Brain microvascular endothelial cell (primary cell): ENCODE measurements around the gene PHF1.

ENCODE experiments used
- DNase-seq: peaks from one replicate; pipeline ENCODE4 v3.0.0-alpha.2; 2020
- H3K27ac ChIP-seq: fragments of 250-450 bp; sonication (Bioruptor Pico); 2 replicates; pipeline ENCODE4 v1.5.1; 2020; ENCODE audit warnings: mild to moderate bottlenecking, moderate library complexity
- H3K27me3 ChIP-seq: fragments of 250-450 bp; sonication (Bioruptor Pico); replicated peaks from 2 replicates; pipeline ENCODE4 v1.5.1; 2020; ENCODE audit warnings: mild to moderate bottlenecking
- H3K36me3 ChIP-seq: fragments of 250-450 bp; sonication (Bioruptor Pico); replicated peaks from 2 replicates; pipeline ENCODE4 v1.5.1; 2020; ENCODE audit warnings: mild to moderate bottlenecking
- H3K4me3 ChIP-seq: 2 replicates; pipeline ENCODE4 v1.5.1; 2011; ENCODE audit warnings: low read depth, mild to moderate bottlenecking, control low read depth, low read length, moderate library complexity
- CTCF ChIP-seq: IDR thresholded peaks from 2 replicates; pipeline ENCODE4 v1.5.1; 2011; ENCODE audit warnings: low read depth, mild to moderate bottlenecking, moderate library complexity, low read length, control low read depth, inconsistent platforms; ENCODE audit errors: missing control alignments
- in situ Hi-C: cut with HindIII; loops from 2 replicates; pipeline ENCODE4 v1.10.0; 2017; ENCODE audit warnings: low sequenced_read_pairs, low pct_ligation_motif_present

Gene PHF1

DNA sequence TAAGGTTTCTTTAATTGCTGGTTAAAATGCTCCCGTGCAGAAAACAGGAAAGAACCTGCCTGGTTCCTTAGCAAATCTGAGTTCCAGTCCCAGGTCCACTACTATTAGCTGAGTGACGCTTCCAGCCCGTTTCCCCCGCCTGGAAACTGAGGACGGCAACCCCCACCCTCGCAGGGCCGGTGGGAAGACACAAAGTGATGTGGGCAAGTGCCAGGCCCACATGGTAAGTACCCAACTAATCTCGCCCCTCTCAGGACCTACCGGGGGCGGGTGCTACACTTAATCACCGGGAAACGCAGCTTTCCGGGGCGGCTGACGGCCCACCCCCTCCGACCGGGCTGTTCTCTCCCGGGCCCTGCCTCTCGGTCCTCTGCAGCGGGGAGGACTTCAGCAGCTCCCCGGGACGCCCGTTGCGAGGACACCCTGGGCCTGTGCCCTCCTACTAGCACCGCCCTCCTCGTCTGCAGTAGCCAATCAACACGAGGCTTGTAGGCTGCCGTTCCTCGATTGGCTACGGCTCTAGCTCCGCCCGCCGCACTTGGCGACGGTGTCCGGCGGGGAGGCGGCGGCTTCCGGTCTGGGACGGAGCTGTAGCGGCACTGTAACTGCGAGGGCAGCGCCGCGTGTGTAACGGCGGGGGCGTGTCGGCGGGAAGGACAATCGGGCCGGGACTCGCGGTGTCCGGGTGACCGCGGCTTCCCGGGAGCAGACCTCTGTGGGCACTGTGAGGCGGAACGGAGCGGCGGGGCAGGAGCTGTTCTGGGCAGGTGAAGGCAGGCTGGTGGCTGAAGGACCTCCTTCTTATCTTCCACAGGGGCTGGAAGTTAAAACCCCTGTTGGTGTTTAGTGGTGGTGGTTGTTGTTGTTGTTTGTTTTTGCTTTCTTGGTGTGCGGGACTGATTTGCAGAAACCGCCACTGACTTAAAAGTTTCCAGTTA lies 43.5 kb downstream of the PHF1 start, which contains the start of gene ZBTB9:
TSS of gene ZBTB9 (plus strand) at position 568 of the 938 bp plus-strand sequence. CDS start 525 bp downstream, outside the sequence.
- H3K36me3 ChIP-seq: peaks cover 6% of the 10 kb centered on the region
- peak; percentile 95 for DNase-seq
- peak within 1 kb of the TSS; percentile 90 for H3K4me3 ChIP-seq
- no peak for TF ChIP-seq CTCF
- peak within 1 kb of the TSS; percentile 50 for H3K27ac ChIP-seq
- no peaks in the 10 kb centered on the region for H3K27me3 ChIP-seq
- in situ Hi-C loops: no loop called here

- no peaks in the 10 kb centered on the region for H3K27me3 ChIP-seq
- peak overlapping the region; percentile 90 for H3K4me3 ChIP-seq
- in situ Hi-C loops: no loop called here
- TF ChIP-seq CTCF: no peak
- no peak for DNase-seq
- no peak overlapping the region for H3K27ac ChIP-seq
- peaks cover 6% of the 10 kb centered on the region for H3K36me3 ChIP-seq
These were observed 44.2 kb downstream of the PHF1 start for GRCh38 chr6:33455051-33455450.

DNA sequence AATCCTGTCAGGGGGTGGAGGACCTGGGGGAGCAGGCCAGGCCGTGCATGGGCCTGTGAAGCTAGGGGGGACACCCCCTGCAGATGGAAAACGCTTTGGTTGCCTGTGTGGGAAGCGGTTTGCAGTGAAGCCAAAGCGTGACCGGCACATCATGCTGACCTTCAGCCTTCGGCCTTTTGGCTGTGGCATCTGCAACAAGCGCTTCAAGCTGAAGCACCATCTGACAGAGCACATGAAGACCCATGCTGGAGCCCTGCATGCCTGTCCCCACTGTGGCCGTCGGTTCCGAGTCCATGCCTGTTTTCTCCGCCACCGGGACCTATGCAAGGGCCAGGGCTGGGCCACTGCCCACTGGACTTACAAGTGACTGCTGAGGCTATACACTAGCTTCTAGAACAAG lies 45.3 kb downstream of the PHF1 start:
- in situ Hi-C loops: no loop called here
- Histone ChIP-seq H3K4me3 (no peak overlapping the region), H3K27me3 (no peaks in the 10 kb centered on the region), H3K27ac (no peak overlapping the region), H3K36me3 (peaks cover 6% of the 10 kb centered on the region)
- no peak for DNase-seq
- no peak for TF ChIP-seq CTCF

- H3K27ac ChIP-seq: no peak overlapping the region
- H3K27me3 ChIP-seq: no peaks in the 10 kb centered on the region
- H3K4me3 ChIP-seq: no peak overlapping the region
- TF ChIP-seq CTCF: no peak
- in situ Hi-C loops: no loop called here
- DNase-seq: no peak
- peaks cover 6% of the 10 kb centered on the region for H3K36me3 ChIP-seq
These were observed 47.9 kb downstream of the PHF1 start for GRCh38 chr6:33458676-33459075.

- in situ Hi-C loops: no loop called here
- DNase-seq: no peak
- TF ChIP-seq CTCF: no peak
These were observed 48.4 kb downstream of the PHF1 start for GRCh38 chr6:33459226-33459625.

More at GRCh38 chr6:33459226-33459625, 48.4 kb downstream of the PHF1 start:
- H3K27ac ChIP-seq: no peak overlapping the region
- peaks cover 6% of the 10 kb centered on the region for H3K36me3 ChIP-seq
- no peaks in the 10 kb centered on the region for H3K27me3 ChIP-seq
- H3K4me3 ChIP-seq: no peak overlapping the region
